HepG2 (cell line): ENCODE data around the gene CRKL. TPM values are rescaled to one million over a fixed set of nuclear protein-coding genes. Genes with fewer than 3 reads are reported as not detected.

ENCODE experiments used
- AHR ChIP-seq: IDR thresholded peaks from 2 replicates; pipeline ENCODE4 v1.6.1; 2018; ENCODE audit warnings: missing genetic modification reagents, missing compliant biosample characterization
- BRCA1 ChIP-seq: sonication (generic); formaldehyde crosslinking; IDR thresholded peaks from 2 replicates; pipeline ENCODE4 v1.4.0; 2020; ENCODE audit warnings: missing genetic modification reagents
- CBX1 ChIP-seq: IDR thresholded peaks from one replicate; pipeline ENCODE4 v1.6.1; 2016; ENCODE audit warnings: antibody characterized with exemption, low read depth
- CENPT ChIP-seq: sonication (generic); formaldehyde crosslinking; IDR thresholded peaks from 2 replicates; pipeline ENCODE4 v1.8.0; 2022; ENCODE audit warnings: low read depth, mild to moderate bottlenecking, moderate library complexity, missing genetic modification reagents
- CHD2 ChIP-seq: IDR thresholded peaks from 2 replicates; pipeline ENCODE4 v1.6.1; 2011; ENCODE audit warnings: low read depth, low read length, improper control_type of control experiment
- FIP1L1 ChIP-seq: fragments of 200-400 bp; formaldehyde crosslinking; IDR thresholded peaks from 2 replicates; pipeline ENCODE4 v1.6.1; 2018; ENCODE audit warnings: low read depth, mild to moderate bottlenecking, low read length, moderate library complexity, borderline replicate concordance; ENCODE audit not compliant: insufficient read depth
- FOXA1 ChIP-seq, 2 experiments: fragments of 450-650 bp in 1 of 2; sonication (generic) in 1 of 2; formaldehyde crosslinking in 1 of 2; IDR thresholded peaks; 2 replicates each; pipeline versions ENCODE4 v1.4.0 to v1.6.1; 2016 to 2020; ENCODE audit warnings: missing genetic modification reagents in 1 of 2
- FOXM1 ChIP-seq: sonication (generic); formaldehyde crosslinking; IDR thresholded peaks from 2 replicates; pipeline ENCODE4 v1.5.0; 2020; ENCODE audit warnings: missing genetic modification reagents
- KAT8 ChIP-seq: IDR thresholded peaks from 2 replicates; pipeline ENCODE4 v1.6.1; 2016; ENCODE audit warnings: missing genetic modification reagents, missing compliant biosample characterization
- MEF2D ChIP-seq: sonication (generic); formaldehyde crosslinking; IDR thresholded peaks from 2 replicates; pipeline ENCODE4 v1.5.1; 2020; ENCODE audit warnings: mild to moderate bottlenecking, missing genetic modification reagents
- NFKBIZ ChIP-seq: IDR thresholded peaks from 2 replicates; pipeline ENCODE4 v1.6.1; 2018; ENCODE audit warnings: missing genetic modification reagents, missing compliant biosample characterization
- PCBP1 ChIP-seq: fragments of 200-400 bp; formaldehyde crosslinking; IDR thresholded peaks from 2 replicates; pipeline ENCODE4 v1.6.1; 2017; ENCODE audit warnings: mild to moderate bottlenecking, low read depth, low read length, borderline replicate concordance
- SIX1 ChIP-seq: sonication (generic); formaldehyde crosslinking; IDR thresholded peaks from 2 replicates; pipeline ENCODE4 v1.4.0; 2020; ENCODE audit warnings: missing genetic modification reagents, borderline replicate concordance
- ZBTB1 ChIP-seq: sonication (generic); formaldehyde crosslinking; IDR thresholded peaks from 2 replicates; pipeline ENCODE4 v1.4.0; 2020; ENCODE audit warnings: missing genetic modification reagents, borderline replicate concordance
- ZNF24 ChIP-seq: fragments of 450-650 bp; IDR thresholded peaks from 2 replicates; pipeline ENCODE4 v1.6.1; 2017; ENCODE audit warnings: antibody characterized with exemption, mild to moderate bottlenecking
- ZNF577 ChIP-seq: sonication (generic); formaldehyde crosslinking; IDR thresholded peaks from 2 replicates; pipeline ENCODE4 v1.4.0; 2020; ENCODE audit warnings: mild to moderate bottlenecking, low read depth, missing genetic modification reagents, borderline replicate concordance
- polyA plus RNA-seq, 8 experiments: library from polyadenylated mRNA; depleted of rRNA in 3 of 8; stranded (reverse) in 7 of 8; unstranded in 1 of 8; fragments of >200 nt; fragmentation: Illumina TruSeq in 4 of 8; extraction: Trizol in 4 of 8; gene quantifications; 2 replicates each; pipeline versions ENCODE4 v1.2.1 to v1.2.3, GENCODE V29; 2011 to 2016; ENCODE audit warnings: low read depth in 4 of 8, missing spikeins in 1 of 8, mixed read lengths in 1 of 8; ENCODE audit not compliant: insufficient read depth in 1 of 8
- total RNA-seq, 5 experiments: library from RNA; depleted of rRNA; stranded (reverse); fragments of >200 nt; fragmentation: Illumina TruSeq; extraction: Trizol; gene quantifications; 2 replicates each; pipeline ENCODE4 v1.2.3, GENCODE V29; 2016; ENCODE audit warnings: low read depth in 1 of 5
- TF ChIP-seq, protein P1 (sequence below): sonication (generic); formaldehyde crosslinking; IDR thresholded peaks from 2 replicates; pipeline ENCODE4 v1.4.0; 2020; ENCODE audit warnings: mild to moderate bottlenecking, missing genetic modification reagents
- TF ChIP-seq, protein P2 (sequence below): sonication (generic); formaldehyde crosslinking; IDR thresholded peaks from 2 replicates; pipeline ENCODE4 v1.4.0; 2020; ENCODE audit warnings: mild to moderate bottlenecking, missing genetic modification reagents
- TF ChIP-seq, protein P3 (sequence below): sonication (generic); formaldehyde crosslinking; IDR thresholded peaks from 2 replicates; pipeline ENCODE4 v1.4.0; 2020; ENCODE audit warnings: missing genetic modification reagents, mild to moderate bottlenecking, borderline replicate concordance
- TF ChIP-seq, protein P4 (sequence below): sonication (generic); formaldehyde crosslinking; IDR thresholded peaks from 2 replicates; pipeline ENCODE4 v1.5.0; 2020; ENCODE audit warnings: mild to moderate bottlenecking, missing genetic modification reagents, moderate library complexity
- TF ChIP-seq, protein P5 (sequence below): sonication (generic); formaldehyde crosslinking; IDR thresholded peaks from 2 replicates; pipeline ENCODE4 v1.5.0; 2020; ENCODE audit warnings: missing genetic modification reagents

Gene CRKL
- total and polyA plus RNA-seq, 2 of the 13 experiments (the other 11 are each of a cell fraction or from before 2014, with no cell fraction given), result 37.4 to 60.6 TPM

DNA sequence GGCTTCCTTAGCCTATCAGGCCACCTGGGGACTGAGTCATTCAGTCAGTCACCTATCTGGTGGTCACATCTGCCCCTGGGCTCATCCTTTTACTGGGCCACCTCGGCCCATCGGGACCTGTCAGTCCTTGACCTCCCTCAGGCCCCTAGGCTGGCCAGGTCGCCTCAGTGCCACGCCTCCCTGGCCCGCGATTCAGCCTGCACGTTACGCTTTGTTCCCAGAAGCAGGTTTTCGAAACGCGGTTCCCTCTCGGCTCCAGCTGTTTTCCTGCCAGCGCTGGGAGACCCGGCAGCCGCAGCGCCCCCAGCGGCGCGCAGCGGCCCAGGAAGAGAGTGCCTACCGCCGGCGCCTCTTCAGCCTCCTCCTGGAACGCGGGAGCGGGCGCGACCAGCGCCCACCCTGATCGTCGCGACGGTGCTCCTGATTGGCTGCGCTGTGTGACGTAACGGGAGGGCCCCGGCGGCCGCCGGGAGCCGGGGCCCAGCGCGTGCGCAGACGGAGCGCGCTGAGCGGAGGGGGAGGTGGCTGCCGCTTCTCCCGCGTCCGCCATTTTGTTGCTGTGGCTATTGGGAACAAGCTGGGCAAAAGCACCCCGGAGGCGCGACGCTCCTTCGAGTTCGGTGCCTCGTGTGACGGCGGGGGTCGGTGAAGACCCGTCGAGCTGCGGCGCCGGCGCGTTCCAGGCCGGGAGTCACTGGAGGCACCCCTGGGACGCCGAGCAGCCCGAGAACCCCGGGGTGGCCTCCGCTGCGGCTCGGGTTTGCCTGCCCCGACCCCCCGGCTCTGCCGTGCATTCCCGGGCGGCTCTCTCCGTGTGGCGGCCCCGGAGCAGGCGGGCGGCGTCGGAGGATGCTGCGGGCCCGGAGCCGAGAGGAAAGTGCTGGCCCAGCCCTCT is at the start of gene CRKL (continued):
- TF ChIP-seq ZNF24 (no peak), FIP1L1 (0 out of 2 replicates have a peak, but pooled peaks have one; percentile 74), CHD2 (no peak), ZBTB1 (no peak), MEF2D (peak; percentile 58; the same call in 1 of the 2 replicates), SIX1 (0 out of 2 replicates have a peak, but pooled peaks have one; percentile 21), CENPT (CRISPR knock-in tag) (peak; percentile 31; the same call in 1 of the 2 replicates), CBX1 (no peak), KAT8 (CRISPR knock-in tag) (peak; percentile 92), AHR (CRISPR knock-in tag) (no peak), FOXM1 (no peak), BRCA1 (CRISPR knock-in tag) (no peak), NFKBIZ (CRISPR knock-in tag) (peak; percentile 41; the same call in 1 of the 2 replicates), ZNF577 (CRISPR knock-in tag) (no peak), PCBP1 (no peak), FOXA1 (IDR thresholded peaks at IDR 0.05) (no peak), FOXA1 (CRISPR knock-in tag; IDR thresholded peaks at IDR 0.05) (no peak)
- TF ChIP-seq, protein P1, sequence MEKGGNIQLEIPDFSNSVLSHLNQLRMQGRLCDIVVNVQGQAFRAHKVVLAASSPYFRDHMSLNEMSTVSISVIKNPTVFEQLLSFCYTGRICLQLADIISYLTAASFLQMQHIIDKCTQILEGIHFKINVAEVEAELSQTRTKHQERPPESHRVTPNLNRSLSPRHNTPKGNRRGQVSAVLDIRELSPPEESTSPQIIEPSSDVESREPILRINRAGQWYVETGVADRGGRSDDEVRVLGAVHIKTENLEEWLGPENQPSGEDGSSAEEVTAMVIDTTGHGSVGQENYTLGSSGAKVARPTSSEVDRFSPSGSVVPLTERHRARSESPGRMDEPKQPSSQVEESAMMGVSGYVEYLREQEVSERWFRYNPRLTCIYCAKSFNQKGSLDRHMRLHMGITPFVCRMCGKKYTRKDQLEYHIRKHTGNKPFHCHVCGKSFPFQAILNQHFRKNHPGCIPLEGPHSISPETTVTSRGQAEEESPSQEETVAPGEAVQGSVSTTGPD, result peak; percentile 69; the same call in 1 of the 2 replicates
- TF ChIP-seq, protein P2, sequence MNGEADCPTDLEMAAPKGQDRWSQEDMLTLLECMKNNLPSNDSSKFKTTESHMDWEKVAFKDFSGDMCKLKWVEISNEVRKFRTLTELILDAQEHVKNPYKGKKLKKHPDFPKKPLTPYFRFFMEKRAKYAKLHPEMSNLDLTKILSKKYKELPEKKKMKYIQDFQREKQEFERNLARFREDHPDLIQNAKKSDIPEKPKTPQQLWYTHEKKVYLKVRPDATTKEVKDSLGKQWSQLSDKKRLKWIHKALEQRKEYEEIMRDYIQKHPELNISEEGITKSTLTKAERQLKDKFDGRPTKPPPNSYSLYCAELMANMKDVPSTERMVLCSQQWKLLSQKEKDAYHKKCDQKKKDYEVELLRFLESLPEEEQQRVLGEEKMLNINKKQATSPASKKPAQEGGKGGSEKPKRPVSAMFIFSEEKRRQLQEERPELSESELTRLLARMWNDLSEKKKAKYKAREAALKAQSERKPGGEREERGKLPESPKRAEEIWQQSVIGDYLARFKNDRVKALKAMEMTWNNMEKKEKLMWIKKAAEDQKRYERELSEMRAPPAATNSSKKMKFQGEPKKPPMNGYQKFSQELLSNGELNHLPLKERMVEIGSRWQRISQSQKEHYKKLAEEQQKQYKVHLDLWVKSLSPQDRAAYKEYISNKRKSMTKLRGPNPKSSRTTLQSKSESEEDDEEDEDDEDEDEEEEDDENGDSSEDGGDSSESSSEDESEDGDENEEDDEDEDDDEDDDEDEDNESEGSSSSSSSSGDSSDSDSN (CRISPR knock-in tag), result peak; percentile 61; the same call in 1 of the 2 replicates
- TF ChIP-seq, protein P3, sequence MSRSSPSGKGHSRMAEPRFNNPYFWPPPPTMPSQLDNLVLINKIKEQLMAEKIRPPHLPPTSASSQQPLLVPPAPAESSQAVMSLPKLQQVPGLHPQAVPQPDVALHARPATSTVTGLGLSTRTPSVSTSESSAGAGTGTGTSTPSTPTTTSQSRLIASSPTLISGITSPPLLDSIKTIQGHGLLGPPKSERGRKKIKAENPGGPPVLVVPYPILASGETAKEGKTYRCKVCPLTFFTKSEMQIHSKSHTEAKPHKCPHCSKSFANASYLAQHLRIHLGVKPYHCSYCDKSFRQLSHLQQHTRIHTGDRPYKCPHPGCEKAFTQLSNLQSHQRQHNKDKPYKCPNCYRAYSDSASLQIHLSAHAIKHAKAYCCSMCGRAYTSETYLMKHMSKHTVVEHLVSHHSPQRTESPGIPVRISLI (CRISPR knock-in tag), result peak; percentile 64
- TF ChIP-seq, protein P4, sequence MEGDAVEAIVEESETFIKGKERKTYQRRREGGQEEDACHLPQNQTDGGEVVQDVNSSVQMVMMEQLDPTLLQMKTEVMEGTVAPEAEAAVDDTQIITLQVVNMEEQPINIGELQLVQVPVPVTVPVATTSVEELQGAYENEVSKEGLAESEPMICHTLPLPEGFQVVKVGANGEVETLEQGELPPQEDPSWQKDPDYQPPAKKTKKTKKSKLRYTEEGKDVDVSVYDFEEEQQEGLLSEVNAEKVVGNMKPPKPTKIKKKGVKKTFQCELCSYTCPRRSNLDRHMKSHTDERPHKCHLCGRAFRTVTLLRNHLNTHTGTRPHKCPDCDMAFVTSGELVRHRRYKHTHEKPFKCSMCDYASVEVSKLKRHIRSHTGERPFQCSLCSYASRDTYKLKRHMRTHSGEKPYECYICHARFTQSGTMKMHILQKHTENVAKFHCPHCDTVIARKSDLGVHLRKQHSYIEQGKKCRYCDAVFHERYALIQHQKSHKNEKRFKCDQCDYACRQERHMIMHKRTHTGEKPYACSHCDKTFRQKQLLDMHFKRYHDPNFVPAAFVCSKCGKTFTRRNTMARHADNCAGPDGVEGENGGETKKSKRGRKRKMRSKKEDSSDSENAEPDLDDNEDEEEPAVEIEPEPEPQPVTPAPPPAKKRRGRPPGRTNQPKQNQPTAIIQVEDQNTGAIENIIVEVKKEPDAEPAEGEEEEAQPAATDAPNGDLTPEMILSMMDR (CRISPR knock-in tag), result peak; percentile 96
- TF ChIP-seq, protein P5, sequence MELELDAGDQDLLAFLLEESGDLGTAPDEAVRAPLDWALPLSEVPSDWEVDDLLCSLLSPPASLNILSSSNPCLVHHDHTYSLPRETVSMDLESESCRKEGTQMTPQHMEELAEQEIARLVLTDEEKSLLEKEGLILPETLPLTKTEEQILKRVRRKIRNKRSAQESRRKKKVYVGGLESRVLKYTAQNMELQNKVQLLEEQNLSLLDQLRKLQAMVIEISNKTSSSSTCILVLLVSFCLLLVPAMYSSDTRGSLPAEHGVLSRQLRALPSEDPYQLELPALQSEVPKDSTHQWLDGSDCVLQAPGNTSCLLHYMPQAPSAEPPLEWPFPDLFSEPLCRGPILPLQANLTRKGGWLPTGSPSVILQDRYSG (CRISPR knock-in tag), result no peak
